SK-N-SH (cell line): ENCODE data around the gene CD96.

Source experiments
- GABPA ChIP-seq: IDR thresholded peaks from 2 replicates; pipeline ENCODE4 v1.4.0; 2012; ENCODE audit warnings: low read depth, mild to moderate bottlenecking
- GATA2 ChIP-seq: sonication (generic); formaldehyde crosslinking; IDR thresholded peaks from 2 replicates; pipeline ENCODE4 v1.5.0; 2020; ENCODE audit warnings: mild to moderate bottlenecking, missing genetic modification reagents
- NRF1 ChIP-seq: IDR thresholded peaks from 2 replicates; pipeline ENCODE4 v1.6.1; 2012; ENCODE audit warnings: low read depth, mild to moderate bottlenecking, low read length
- POLR2AphosphoS5 ChIP-seq: IDR thresholded peaks from 2 replicates; pipeline ENCODE4 v1.6.1; 2012; ENCODE audit warnings: low read depth, low read length
- RCOR1 ChIP-seq: fragments of 150-350 bp; IDR thresholded peaks from 2 replicates; pipeline ENCODE4 v1.6.1; 2017; ENCODE audit warnings: antibody characterized with exemption, low read length
- SIN3A ChIP-seq: IDR thresholded peaks from 2 replicates; pipeline ENCODE4 v1.6.1; 2012; ENCODE audit warnings: low read depth, mild to moderate bottlenecking, low read length, moderate library complexity, borderline replicate concordance
- TAF1 ChIP-seq: IDR thresholded peaks from 2 replicates; pipeline ENCODE4 v1.6.1; 2012; ENCODE audit warnings: low read depth, mild to moderate bottlenecking, low read length, moderate library complexity, borderline replicate concordance
- TEAD4 ChIP-seq: IDR thresholded peaks from 2 replicates; pipeline ENCODE4 v1.4.0; 2012; ENCODE audit warnings: mild to moderate bottlenecking, borderline replicate concordance; ENCODE audit not compliant: insufficient read depth
- YY1 ChIP-seq: IDR thresholded peaks from 2 replicates; pipeline ENCODE4 v1.4.0; 2012; ENCODE audit warnings: low read depth, mild to moderate bottlenecking
- TF ChIP-seq, protein P1 (sequence below): fragments of 200-600 bp; sonication (generic); IDR thresholded peaks from 2 replicates; pipeline ENCODE4 v1.6.1; 2017; ENCODE audit warnings: antibody characterized with exemption, mild to moderate bottlenecking, moderate library complexity
- TF ChIP-seq, protein P2 (sequence below): IDR thresholded peaks from 2 replicates; pipeline ENCODE4 v1.6.1; 2012; ENCODE audit warnings: mild to moderate bottlenecking, low read depth, low read length, moderate library complexity

DNA sequence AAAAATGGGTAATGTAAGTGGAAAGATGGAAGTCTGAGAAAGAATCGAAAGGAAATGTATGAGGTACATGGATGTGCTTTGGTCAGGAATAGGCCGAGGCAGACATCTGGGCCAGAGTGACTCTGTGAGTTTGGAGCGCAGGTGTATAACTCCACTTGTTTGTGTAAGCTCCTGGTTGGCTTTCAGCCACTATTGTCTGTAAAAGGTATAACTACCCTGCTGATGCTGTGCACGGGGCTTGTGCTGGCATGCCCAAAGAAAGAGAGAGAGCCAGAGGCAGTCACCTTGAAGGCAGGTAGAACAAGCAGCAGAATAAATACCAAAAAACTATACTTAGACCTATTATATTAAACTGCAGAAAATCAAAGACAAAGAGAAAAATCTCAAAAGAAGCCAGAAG is 32.7 kb upstream of the CD96 start:
- no peak for TF ChIP-seq NRF1
- TF ChIP-seq, protein P1, sequence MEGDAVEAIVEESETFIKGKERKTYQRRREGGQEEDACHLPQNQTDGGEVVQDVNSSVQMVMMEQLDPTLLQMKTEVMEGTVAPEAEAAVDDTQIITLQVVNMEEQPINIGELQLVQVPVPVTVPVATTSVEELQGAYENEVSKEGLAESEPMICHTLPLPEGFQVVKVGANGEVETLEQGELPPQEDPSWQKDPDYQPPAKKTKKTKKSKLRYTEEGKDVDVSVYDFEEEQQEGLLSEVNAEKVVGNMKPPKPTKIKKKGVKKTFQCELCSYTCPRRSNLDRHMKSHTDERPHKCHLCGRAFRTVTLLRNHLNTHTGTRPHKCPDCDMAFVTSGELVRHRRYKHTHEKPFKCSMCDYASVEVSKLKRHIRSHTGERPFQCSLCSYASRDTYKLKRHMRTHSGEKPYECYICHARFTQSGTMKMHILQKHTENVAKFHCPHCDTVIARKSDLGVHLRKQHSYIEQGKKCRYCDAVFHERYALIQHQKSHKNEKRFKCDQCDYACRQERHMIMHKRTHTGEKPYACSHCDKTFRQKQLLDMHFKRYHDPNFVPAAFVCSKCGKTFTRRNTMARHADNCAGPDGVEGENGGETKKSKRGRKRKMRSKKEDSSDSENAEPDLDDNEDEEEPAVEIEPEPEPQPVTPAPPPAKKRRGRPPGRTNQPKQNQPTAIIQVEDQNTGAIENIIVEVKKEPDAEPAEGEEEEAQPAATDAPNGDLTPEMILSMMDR = no peak
- TF ChIP-seq GATA2 (CRISPR knock-in tag) = no peak
- no peak for TF ChIP-seq GABPA
- no peak for TF ChIP-seq RCOR1
- TF ChIP-seq YY1 = no peak
- TF ChIP-seq, protein P2, sequence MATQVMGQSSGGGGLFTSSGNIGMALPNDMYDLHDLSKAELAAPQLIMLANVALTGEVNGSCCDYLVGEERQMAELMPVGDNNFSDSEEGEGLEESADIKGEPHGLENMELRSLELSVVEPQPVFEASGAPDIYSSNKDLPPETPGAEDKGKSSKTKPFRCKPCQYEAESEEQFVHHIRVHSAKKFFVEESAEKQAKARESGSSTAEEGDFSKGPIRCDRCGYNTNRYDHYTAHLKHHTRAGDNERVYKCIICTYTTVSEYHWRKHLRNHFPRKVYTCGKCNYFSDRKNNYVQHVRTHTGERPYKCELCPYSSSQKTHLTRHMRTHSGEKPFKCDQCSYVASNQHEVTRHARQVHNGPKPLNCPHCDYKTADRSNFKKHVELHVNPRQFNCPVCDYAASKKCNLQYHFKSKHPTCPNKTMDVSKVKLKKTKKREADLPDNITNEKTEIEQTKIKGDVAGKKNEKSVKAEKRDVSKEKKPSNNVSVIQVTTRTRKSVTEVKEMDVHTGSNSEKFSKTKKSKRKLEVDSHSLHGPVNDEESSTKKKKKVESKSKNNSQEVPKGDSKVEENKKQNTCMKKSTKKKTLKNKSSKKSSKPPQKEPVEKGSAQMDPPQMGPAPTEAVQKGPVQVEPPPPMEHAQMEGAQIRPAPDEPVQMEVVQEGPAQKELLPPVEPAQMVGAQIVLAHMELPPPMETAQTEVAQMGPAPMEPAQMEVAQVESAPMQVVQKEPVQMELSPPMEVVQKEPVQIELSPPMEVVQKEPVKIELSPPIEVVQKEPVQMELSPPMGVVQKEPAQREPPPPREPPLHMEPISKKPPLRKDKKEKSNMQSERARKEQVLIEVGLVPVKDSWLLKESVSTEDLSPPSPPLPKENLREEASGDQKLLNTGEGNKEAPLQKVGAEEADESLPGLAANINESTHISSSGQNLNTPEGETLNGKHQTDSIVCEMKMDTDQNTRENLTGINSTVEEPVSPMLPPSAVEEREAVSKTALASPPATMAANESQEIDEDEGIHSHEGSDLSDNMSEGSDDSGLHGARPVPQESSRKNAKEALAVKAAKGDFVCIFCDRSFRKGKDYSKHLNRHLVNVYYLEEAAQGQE = no peak
- TF ChIP-seq SIN3A = no peak
- no peak for TF ChIP-seq TAF1
- TF ChIP-seq TEAD4 = no peak
- no peak for TF ChIP-seq POLR2AphosphoS5
